Skeletal muscle satellite cell (primary cell): ENCODE measurements around the gene PRSS27.
A peak's percentile ranks its signal among the peaks of the same experiment; 100 is the strongest.
"Not testable (repeated sequence)": the region's sequence is repeated elsewhere in the genome, so short reads cannot be mapped to it uniquely, and the experiment has no call there.

Experiments used
- H3K27me3 ChIP-seq: 2 replicates; pipeline ENCODE4 v1.7.0; 2013; ENCODE audit warnings: low read length; ENCODE audit not compliant: control insufficient read depth, insufficient read depth
- H3K36me3 ChIP-seq: 2 replicates; pipeline ENCODE4 v1.7.0; 2013; ENCODE audit warnings: mild to moderate bottlenecking, control low read depth, low read length; ENCODE audit not compliant: insufficient read depth
- H3K4me1 ChIP-seq: 2 replicates; pipeline ENCODE4 v1.7.0; 2013; ENCODE audit warnings: low read length; ENCODE audit not compliant: control insufficient read depth, insufficient read depth
- H3K4me2 ChIP-seq: 2 replicates; pipeline ENCODE4 v1.7.0; 2013; ENCODE audit warnings: mild to moderate bottlenecking, low read length
- H3K4me3 ChIP-seq: 2 replicates; pipeline ENCODE4 v1.7.0; 2013; ENCODE audit warnings: low read length
- H3K9ac ChIP-seq: 2 replicates; pipeline ENCODE4 v1.7.0; 2013; ENCODE audit warnings: mild to moderate bottlenecking, low read depth, low read length, moderate library complexity
- H3K9me3 ChIP-seq: replicated peaks from 2 replicates; pipeline ENCODE4 v1.7.0; 2013; ENCODE audit warnings: mild to moderate bottlenecking, control low read depth, low read length

Gene PRSS27

GRCh38 chr16:2686075-2686474 is 33.9 kb downstream of the PRSS27 start:
- H3K4me2 ChIP-seq, H3K9me3 ChIP-seq, H3K9ac ChIP-seq, H3K36me3 ChIP-seq, H3K27me3 ChIP-seq, H3K4me3 ChIP-seq: not testable (repeated sequence)
- H3K4me1 ChIP-seq, result peaks cover 20% of the 10 kb centered on the region

GRCh38 chr16:2683041-2683440 is 37.0 kb downstream of the PRSS27 start:
- peak overlapping the region; percentile 86 for H3K4me2 ChIP-seq
- H3K36me3 ChIP-seq, H3K9me3 ChIP-seq, H3K27me3 ChIP-seq: not testable (repeated sequence)
- peak overlapping the region; percentile 98 for H3K9ac ChIP-seq
- peak overlapping the region; percentile 94 for H3K4me3 ChIP-seq
- H3K4me1 ChIP-seq, result peaks cover 14% of the 10 kb centered on the region

GRCh38 chr16:2682209-2683021 is 37.6 kb downstream of the PRSS27 start, which contains the start of gene KCTD5:
KCTD5 (plus strand) TSS chr16:2682523; CDS start chr16:2682549, 26 bp downstream.
- Histone ChIP-seq H3K27me3 (no peaks in the 10 kb centered on the region), H3K4me3 (peak within 1 kb of the TSS; percentile 94), H3K9me3 (no peaks in the 10 kb centered on the region), H3K4me1 (peaks cover 14% of the 10 kb centered on the region), H3K4me2 (peak within 1 kb of the TSS; percentile 96), H3K9ac (peak within 1 kb of the TSS; percentile 98), H3K36me3 (no peaks in the 10 kb centered on the region)

GRCh38 chr16:2680360-2680759 is 39.7 kb downstream of the PRSS27 start:
- not testable (repeated sequence) for H3K36me3 ChIP-seq

GRCh38 chr16:2679902-2680301 is 40.1 kb downstream of the PRSS27 start:
- H3K4me2 ChIP-seq, H3K9ac ChIP-seq, H3K36me3 ChIP-seq, H3K9me3 ChIP-seq, H3K4me3 ChIP-seq, H3K27me3 ChIP-seq: not testable (repeated sequence)
- H3K4me1 ChIP-seq, result peaks cover 14% of the 10 kb centered on the region

More at GRCh38 chr16:2680360-2680759, 39.7 kb downstream of the PRSS27 start:
- H3K27me3 ChIP-seq, H3K9me3 ChIP-seq, H3K4me2 ChIP-seq, H3K9ac ChIP-seq, H3K4me3 ChIP-seq: not testable (repeated sequence)
- peaks cover 14% of the 10 kb centered on the region for H3K4me1 ChIP-seq

- not testable (repeated sequence) for H3K9me3 ChIP-seq, H3K27me3 ChIP-seq, H3K4me3 ChIP-seq, H3K9ac ChIP-seq, H3K36me3 ChIP-seq, H3K4me2 ChIP-seq
- peaks cover 19% of the 10 kb centered on the region for H3K4me1 ChIP-seq
Measured at GRCh38 chr16:2678206-2678965, 41.6 kb downstream of the PRSS27 start.

GRCh38 chr16:2676937-2677336 is 43.1 kb downstream of the PRSS27 start:
- not testable (repeated sequence) for H3K36me3 ChIP-seq, H3K4me2 ChIP-seq, H3K4me3 ChIP-seq, H3K9me3 ChIP-seq, H3K27me3 ChIP-seq, H3K9ac ChIP-seq
- peaks cover 25% of the 10 kb centered on the region for H3K4me1 ChIP-seq

- Histone ChIP-seq H3K27me3 (no peaks in the 10 kb centered on the region), H3K4me2 (no peak overlapping the region), H3K36me3 (no peaks in the 10 kb centered on the region), H3K4me1 (peaks cover 23% of the 10 kb centered on the region), H3K4me3 (no peak overlapping the region), H3K9me3 (no peaks in the 10 kb centered on the region), H3K9ac (no peak overlapping the region)
Measured at GRCh38 chr16:2675714-2676113, 44.3 kb downstream of the PRSS27 start.

- peaks cover 20% of the 10 kb centered on the region for H3K4me1 ChIP-seq
- no peak overlapping the region for H3K9ac ChIP-seq
- no peak overlapping the region for H3K4me3 ChIP-seq
- no peaks in the 10 kb centered on the region for H3K27me3 ChIP-seq
- H3K9me3 ChIP-seq, result no peaks in the 10 kb centered on the region
- no peaks in the 10 kb centered on the region for H3K36me3 ChIP-seq
- H3K4me2 ChIP-seq, result no peak overlapping the region
Measured at GRCh38 chr16:2675021-2675420, 45.0 kb downstream of the PRSS27 start.

- peak overlapping the region; percentile 88 for H3K9ac ChIP-seq
- H3K36me3 ChIP-seq, result no peaks in the 10 kb centered on the region
Measured at GRCh38 chr16:2673066-2673999, 46.7 kb downstream of the PRSS27 start.

GRCh38 chr16:2671741-2672140 is 48.3 kb downstream of the PRSS27 start:
- Histone ChIP-seq H3K9ac (peak overlapping the region; percentile 88), H3K36me3 (no peaks in the 10 kb centered on the region), H3K4me3 (peak overlapping the region; percentile 92), H3K4me2 (peak overlapping the region; percentile 78), H3K9me3 (no peaks in the 10 kb centered on the region), H3K27me3 (no peaks in the 10 kb centered on the region), H3K4me1 (peaks cover 14% of the 10 kb centered on the region)

More at GRCh38 chr16:2673066-2673999, 46.7 kb downstream of the PRSS27 start:
- no peaks in the 10 kb centered on the region for H3K27me3 ChIP-seq
- H3K4me1 ChIP-seq, result peaks cover 14% of the 10 kb centered on the region
- H3K4me3 ChIP-seq, result peak overlapping the region; percentile 96
- peak overlapping the region; percentile 97 for H3K4me2 ChIP-seq
- no peaks in the 10 kb centered on the region for H3K9me3 ChIP-seq
